Measurements from ENCODE around the gene COA1. TPM values are rescaled to one million over a fixed set of nuclear protein-coding genes. Genes with fewer than 3 reads are reported as not detected.
"Not testable (repeated sequence)": the region's sequence is repeated elsewhere in the genome, so short reads cannot be mapped to it uniquely, and the experiment has no call there.

The COA1 gene
- total and polyA plus RNA-seq, 2 donors (not counting 3 experiments of a cell fraction or from before 2014, with no cell fraction given) = 38.1 to 55.1 TPM

DNA sequence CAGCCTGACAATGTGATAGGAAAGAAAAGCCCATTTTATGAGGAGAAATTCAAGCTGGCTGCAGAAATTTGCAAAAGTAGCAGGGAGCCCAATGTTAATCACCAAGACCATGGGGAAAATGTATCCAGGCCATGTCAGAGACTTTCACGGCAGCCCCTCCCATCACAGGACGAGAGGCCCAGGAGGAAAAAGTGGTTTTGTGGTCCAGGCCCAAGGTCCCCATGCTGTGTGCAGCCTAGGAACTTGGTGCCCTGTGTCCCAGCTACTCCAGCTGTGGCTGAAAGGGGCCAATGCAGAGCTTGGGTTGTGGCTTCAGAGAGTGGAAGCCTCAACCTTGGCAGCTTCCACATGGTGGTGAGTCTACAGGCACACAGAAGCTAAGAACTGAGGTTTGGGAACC lies 12.7 kb downstream of the COA1 start:
- H3K27me3 ChIP-seq (ENCODE audit: control insufficient read depth in 2 of 2, insufficient read depth in 2 of 2, low read length in 2 of 2) = no peaks in the 10 kb centered on the region
- no peak overlapping the region for H3K4me2 ChIP-seq (ENCODE audit: insufficient read depth, low read length)
- peaks cover 28% of the 10 kb centered on the region for H3K79me2 ChIP-seq (ENCODE audit: control insufficient read depth, insufficient read depth, low read length)
- intact Hi-C loops (cut with micrococcal nuclease) = no loop called here
- TF ChIP-seq MYC (IDR thresholded peaks at IDR 0.05; ENCODE audit: low read depth, low read length) (no peak), MAX (IDR thresholded peaks at IDR 0.05; ENCODE audit: insufficient read depth, insufficient read length) (no peak), GATA2 (IDR thresholded peaks at IDR 0.05; ENCODE audit: insufficient read depth, insufficient read length, low read depth, low read length) (no peak), FOS (IDR thresholded peaks at IDR 0.05; ENCODE audit: borderline replicate concordance, insufficient read depth, low read length) (no peak), POLR2A (IDR thresholded peaks at IDR 0.05; ENCODE audit: low read depth, low read length) (no peak), EZH2 (IDR thresholded peaks at IDR 0.05; ENCODE audit: borderline replicate concordance, low read depth, low read length, severe bottlenecking) (no peak), JUN (IDR thresholded peaks at IDR 0.05; ENCODE audit: borderline replicate concordance, insufficient read depth, insufficient read length, low read depth) (no peak), CTCF (IDR thresholded peaks at IDR 0.05; ENCODE audit: extremely low read depth in 1 of 2, insufficient read depth in 1 of 2, low read depth in 1 of 2, low read length in 2 of 2) (no peak), POLR2AphosphoS5 (IDR thresholded peaks at IDR 0.05; ENCODE audit: insufficient read depth, low read depth, low read length) (no peak)
- H4K20me1 ChIP-seq (replicated peaks; ENCODE audit: control insufficient read depth, extremely low read depth, insufficient read depth, low read length) = no peaks in the 10 kb centered on the region
- H3K36me3 ChIP-seq (ENCODE audit: control insufficient read depth in 2 of 2, extremely low read depth in 1 of 2, insufficient read depth in 2 of 2, low read length in 2 of 2) = no peaks in the 10 kb centered on the region
- dilution Hi-C loops (cut with MboI; ENCODE audit: extremely low pct_ligation_motif_present, low sequenced_read_pairs) = loop anchor here (25.0 kb wide), 1 partner anchor 129 kb away; the partner anchor contains the start of gene STK17A
- FAIRE-seq (no peak), DNase-seq (ENCODE audit: low read depth, low spot score) (no peak)
- no peak overlapping the region for H3K4me3 ChIP-seq (replicated peaks in 1 of 3; ENCODE audit: insufficient read depth in 1 of 3, low read depth in 1 of 3, low read length in 3 of 3)
- no peaks in the 10 kb centered on the region for H3K4me1 ChIP-seq (ENCODE audit: control insufficient read depth, extremely low read depth, insufficient read depth, low read length)
- CTCF ChIA-PET = interaction anchor here (1.2 to 1.3 kb wide), 2 partner anchors 16 to 134 kb away, joined by 3 to 9 read pairs; partner anchors contain the start of gene STK17A
- no peak overlapping the region for H3K27ac ChIP-seq (ENCODE audit: insufficient read depth, low read depth, low read length)
- no TSS peak for BruUV-seq (replicated peaks)
- no peak overlapping the region for H3K9ac ChIP-seq (replicated peaks; ENCODE audit: extremely low read depth, insufficient read depth, low read length)
- H3K9me3 ChIP-seq (replicated peaks; ENCODE audit: control insufficient read depth, insufficient read depth, low read length) = no peaks in the 10 kb centered on the region
- no peaks in the 10 kb centered on the region for H3K9me1 ChIP-seq (replicated peaks; ENCODE audit: control insufficient read depth, extremely low read depth, insufficient read depth, low read length)
- H2AFZ ChIP-seq (ENCODE audit: low read depth, low read length) = no peak overlapping the region
- POLR2A ChIA-PET = interaction anchor here (1.0 kb wide), 1 partner anchor 134 kb away, joined by 3 read pairs; the partner anchor contains the start of gene STK17A

GRCh38 chr7:43715966-43716365 lies 13.4 kb downstream of the COA1 start:
- dilution Hi-C loops (cut with MboI; ENCODE audit: extremely low pct_ligation_motif_present, low sequenced_read_pairs) = loop anchor here (25.0 kb wide), 1 partner anchor 129 kb away; the partner anchor contains the start of gene STK17A

More at GRCh38 chr7:43715966-43716365, 13.4 kb downstream of the COA1 start:
- DNase-seq (ENCODE audit: low read depth, low spot score); H3K9ac ChIP-seq (replicated peaks; ENCODE audit: extremely low read depth, insufficient read depth, low read length); H3K27ac ChIP-seq (ENCODE audit: insufficient read depth, low read depth, low read length); H3K9me3 ChIP-seq (replicated peaks; ENCODE audit: control insufficient read depth, insufficient read depth, low read length); BruUV-seq (replicated peaks); POLR2A ChIA-PET; H3K4me2 ChIP-seq (ENCODE audit: insufficient read depth, low read length); H3K4me1 ChIP-seq (ENCODE audit: control insufficient read depth, extremely low read depth, insufficient read depth, low read length); H2AFZ ChIP-seq (ENCODE audit: low read depth, low read length); H3K27me3 ChIP-seq (ENCODE audit: control insufficient read depth in 2 of 2, insufficient read depth in 2 of 2, low read length in 2 of 2); H3K4me3 ChIP-seq (replicated peaks in 1 of 3; ENCODE audit: insufficient read depth in 1 of 3, low read depth in 1 of 3, low read length in 3 of 3); FAIRE-seq; H3K36me3 ChIP-seq (ENCODE audit: control insufficient read depth in 2 of 2, extremely low read depth in 1 of 2, insufficient read depth in 2 of 2, low read length in 2 of 2); H4K20me1 ChIP-seq (replicated peaks; ENCODE audit: control insufficient read depth, extremely low read depth, insufficient read depth, low read length); intact Hi-C loops (cut with micrococcal nuclease); H3K9me1 ChIP-seq (replicated peaks; ENCODE audit: control insufficient read depth, extremely low read depth, insufficient read depth, low read length): not testable (repeated sequence)
- peaks cover 29% of the 10 kb centered on the region for H3K79me2 ChIP-seq (ENCODE audit: control insufficient read depth, insufficient read depth, low read length)
- CTCF ChIA-PET = interaction anchor here (1.3 to 1.6 kb wide), 2 partner anchors 133 to 134 kb away, joined by 8 to 9 read pairs; partner anchors contain the start of gene STK17A
